SJSA1 (cell line): ENCODE data around the gene SCGB1C2. TPM values are rescaled to one million over a fixed set of nuclear protein-coding genes. Genes with fewer than 3 reads are reported as not detected.
"Not testable (repeated sequence)": the region's sequence is repeated elsewhere in the genome, so short reads cannot be mapped to it uniquely, and the experiment has no call there.

ENCODE experiments used
- DNase-seq, 2 experiments: peaks; one replicate each; pipeline ENCODE4 v3.0.0-alpha.2; 2015 to 2020; ENCODE audit warnings: low spot score in 2 of 2, low read depth in 1 of 2
- H3K27ac ChIP-seq: fragments of 250-450 bp; sonication (Bioruptor Pico); 2 replicates; pipeline ENCODE4 v1.5.1; 2020; ENCODE audit warnings: mild to moderate bottlenecking, moderate library complexity
- H3K27me3 ChIP-seq: fragments of 250-450 bp; sonication (Bioruptor Pico); replicated peaks from 2 replicates; pipeline ENCODE4 v1.5.1; 2020; ENCODE audit warnings: mild to moderate bottlenecking, moderate library complexity
- H3K36me3 ChIP-seq: fragments of 250-450 bp; sonication (Bioruptor Pico); 2 replicates; pipeline ENCODE4 v1.5.1; 2020; ENCODE audit warnings: mild to moderate bottlenecking
- H3K4me1 ChIP-seq: fragments of 250-450 bp; sonication (Bioruptor Pico); replicated peaks from 2 replicates; pipeline ENCODE4 v1.6.1; 2021; ENCODE audit warnings: mild to moderate bottlenecking
- H3K4me3 ChIP-seq: fragments of 250-450 bp; sonication (Bioruptor Pico); 2 replicates; pipeline ENCODE4 v1.5.1; 2020; ENCODE audit warnings: mild to moderate bottlenecking
- H3K9me3 ChIP-seq: fragments of 250-450 bp; sonication (Bioruptor Pico); replicated peaks from 2 replicates; pipeline ENCODE4 v1.5.1; 2020; ENCODE audit warnings: mild to moderate bottlenecking
- total RNA-seq: library from RNA; depleted of rRNA; stranded (reverse); fragments of >200 nt; shearing (Covaris generic); gene quantifications from 2 replicates; pipeline ENCODE4 v1.2.3, GENCODE V29; 2014

Gene SCGB1C2
- total RNA-seq, 1 experiment from 2014 or later, result not detected

GRCh38 chr17:168614-169013 is 31.2 kb downstream of the SCGB1C2 start:
- H3K9me3 ChIP-seq, DNase-seq, H3K4me3 ChIP-seq, H3K36me3 ChIP-seq, H3K27ac ChIP-seq, H3K4me1 ChIP-seq, H3K27me3 ChIP-seq: not testable (repeated sequence)

- H3K36me3 ChIP-seq, result no peaks in the 10 kb centered on the region
- no peak overlapping the region for H3K4me3 ChIP-seq
- no peak overlapping the region for H3K27ac ChIP-seq
- H3K4me1 ChIP-seq, result no peaks in the 10 kb centered on the region
- no peaks in the 10 kb centered on the region for H3K27me3 ChIP-seq
- H3K9me3 ChIP-seq, result no peaks in the 10 kb centered on the region
- DNase-seq, result no peak
Measured at GRCh38 chr17:170130-170670, 32.8 kb downstream of the SCGB1C2 start.

- Histone ChIP-seq H3K27ac (no peak overlapping the region), H3K4me3 (no peak overlapping the region), H3K27me3 (no peaks in the 10 kb centered on the region), H3K4me1 (no peaks in the 10 kb centered on the region), H3K9me3 (no peaks in the 10 kb centered on the region), H3K36me3 (no peaks in the 10 kb centered on the region)
- no peak for DNase-seq
Measured at GRCh38 chr17:171871-172270, 34.5 kb downstream of the SCGB1C2 start.

DNA sequence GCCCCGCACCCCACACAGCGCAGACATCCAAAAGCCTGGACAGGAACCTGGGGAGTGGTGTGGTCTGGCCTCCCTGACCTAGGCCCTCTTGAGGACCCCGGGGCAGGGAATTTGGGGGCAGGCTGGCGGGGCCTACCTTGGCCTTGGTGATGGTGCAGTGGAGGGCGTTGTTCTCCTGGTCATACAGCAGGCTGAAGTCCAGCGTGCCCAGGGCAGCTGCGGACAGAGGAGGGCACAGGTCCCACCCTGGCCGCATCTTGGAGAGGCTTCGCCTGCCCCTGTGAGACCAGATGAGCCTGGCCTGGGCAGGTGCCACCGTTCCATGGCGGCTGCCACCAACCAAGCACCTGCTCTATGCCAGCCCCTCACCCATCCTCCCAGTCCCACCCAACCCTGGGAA is 35.0 kb downstream of the SCGB1C2 start:
- Histone ChIP-seq H3K9me3 (no peaks in the 10 kb centered on the region), H3K4me1 (no peaks in the 10 kb centered on the region), H3K36me3 (no peaks in the 10 kb centered on the region), H3K4me3 (no peak overlapping the region), H3K27ac (no peak overlapping the region), H3K27me3 (no peaks in the 10 kb centered on the region)
- DNase-seq, result no peak

- no peaks in the 10 kb centered on the region for H3K9me3 ChIP-seq
- H3K27me3 ChIP-seq, result peaks cover 5% of the 10 kb centered on the region; the same call in 1 of the 2 replicates
- no peaks in the 10 kb centered on the region for H3K4me1 ChIP-seq
- H3K27ac ChIP-seq, result no peak overlapping the region
- H3K4me3 ChIP-seq, result no peak overlapping the region
- H3K36me3 ChIP-seq, result no peaks in the 10 kb centered on the region
- no peak for DNase-seq
Measured at GRCh38 chr17:173166-173911, 36.0 kb downstream of the SCGB1C2 start.

- peaks cover 38% of the 10 kb centered on the region for H3K27me3 ChIP-seq
Measured at GRCh38 chr17:177155-177554, 39.8 kb downstream of the SCGB1C2 start.

GRCh38 chr17:177762-178161 is 40.4 kb downstream of the SCGB1C2 start:
- no peak overlapping the region for H3K4me3 ChIP-seq
- peaks cover 44% of the 10 kb centered on the region for H3K27me3 ChIP-seq
- H3K4me1 ChIP-seq, result no peaks in the 10 kb centered on the region
- H3K36me3 ChIP-seq, result no peaks in the 10 kb centered on the region
- H3K9me3 ChIP-seq, result no peaks in the 10 kb centered on the region
- no peak overlapping the region for H3K27ac ChIP-seq
- DNase-seq, result no peak

More at GRCh38 chr17:177155-177554, 39.8 kb downstream of the SCGB1C2 start:
- no peaks in the 10 kb centered on the region for H3K4me1 ChIP-seq
- no peak for DNase-seq
- no peaks in the 10 kb centered on the region for H3K9me3 ChIP-seq
- no peak overlapping the region for H3K4me3 ChIP-seq
- H3K27ac ChIP-seq, result no peak overlapping the region
- H3K36me3 ChIP-seq, result no peaks in the 10 kb centered on the region

GRCh38 chr17:178292-179065 is 41.1 kb downstream of the SCGB1C2 start:
- H3K4me3 ChIP-seq, result no peak overlapping the region
- peaks cover 50% of the 10 kb centered on the region for H3K27me3 ChIP-seq
- no peaks in the 10 kb centered on the region for H3K36me3 ChIP-seq
- H3K4me1 ChIP-seq, result no peaks in the 10 kb centered on the region
- no peaks in the 10 kb centered on the region for H3K9me3 ChIP-seq
- no peak overlapping the region for H3K27ac ChIP-seq
- DNase-seq, result no peak

DNA sequence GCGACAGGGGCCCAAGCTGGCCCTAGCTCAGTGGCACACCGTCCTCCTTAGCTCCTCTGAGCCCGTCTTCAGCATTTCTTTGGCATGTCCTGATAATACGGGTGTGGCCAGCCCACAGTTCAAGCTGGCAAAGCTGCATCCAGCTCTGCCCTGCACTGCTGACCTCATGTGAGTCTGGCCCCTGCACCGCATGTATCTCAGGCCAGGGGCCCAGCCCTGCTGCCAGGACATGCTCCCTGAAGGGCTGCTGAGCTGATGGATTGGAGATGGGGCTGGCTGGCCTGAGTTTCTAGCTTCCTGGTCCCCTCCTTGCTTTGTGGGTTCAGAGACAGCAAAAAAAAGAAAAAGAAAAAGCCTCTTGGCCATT is 41.7 kb downstream of the SCGB1C2 start:
- H3K27ac ChIP-seq, result no peak overlapping the region
- H3K27me3 ChIP-seq, result peaks cover 50% of the 10 kb centered on the region
- H3K9me3 ChIP-seq, result no peaks in the 10 kb centered on the region
- H3K4me3 ChIP-seq, result no peak overlapping the region
- DNase-seq, result no peak
- no peaks in the 10 kb centered on the region for H3K4me1 ChIP-seq
- no peaks in the 10 kb centered on the region for H3K36me3 ChIP-seq

GRCh38 chr17:179781-180380 is 42.5 kb downstream of the SCGB1C2 start:
- Histone ChIP-seq H3K4me3 (no peak overlapping the region), H3K4me1 (no peaks in the 10 kb centered on the region), H3K27me3 (peaks cover 50% of the 10 kb centered on the region), H3K9me3 (no peaks in the 10 kb centered on the region), H3K27ac (no peak overlapping the region), H3K36me3 (no peaks in the 10 kb centered on the region)
- no peak for DNase-seq

- Histone ChIP-seq H3K36me3 (no peaks in the 10 kb centered on the region), H3K9me3 (no peaks in the 10 kb centered on the region), H3K27ac (no peak overlapping the region), H3K4me1 (no peaks in the 10 kb centered on the region), H3K27me3 (peaks cover 50% of the 10 kb centered on the region), H3K4me3 (no peak overlapping the region)
- no peak for DNase-seq
Measured at GRCh38 chr17:180381-181244, 43.2 kb downstream of the SCGB1C2 start.

DNA sequence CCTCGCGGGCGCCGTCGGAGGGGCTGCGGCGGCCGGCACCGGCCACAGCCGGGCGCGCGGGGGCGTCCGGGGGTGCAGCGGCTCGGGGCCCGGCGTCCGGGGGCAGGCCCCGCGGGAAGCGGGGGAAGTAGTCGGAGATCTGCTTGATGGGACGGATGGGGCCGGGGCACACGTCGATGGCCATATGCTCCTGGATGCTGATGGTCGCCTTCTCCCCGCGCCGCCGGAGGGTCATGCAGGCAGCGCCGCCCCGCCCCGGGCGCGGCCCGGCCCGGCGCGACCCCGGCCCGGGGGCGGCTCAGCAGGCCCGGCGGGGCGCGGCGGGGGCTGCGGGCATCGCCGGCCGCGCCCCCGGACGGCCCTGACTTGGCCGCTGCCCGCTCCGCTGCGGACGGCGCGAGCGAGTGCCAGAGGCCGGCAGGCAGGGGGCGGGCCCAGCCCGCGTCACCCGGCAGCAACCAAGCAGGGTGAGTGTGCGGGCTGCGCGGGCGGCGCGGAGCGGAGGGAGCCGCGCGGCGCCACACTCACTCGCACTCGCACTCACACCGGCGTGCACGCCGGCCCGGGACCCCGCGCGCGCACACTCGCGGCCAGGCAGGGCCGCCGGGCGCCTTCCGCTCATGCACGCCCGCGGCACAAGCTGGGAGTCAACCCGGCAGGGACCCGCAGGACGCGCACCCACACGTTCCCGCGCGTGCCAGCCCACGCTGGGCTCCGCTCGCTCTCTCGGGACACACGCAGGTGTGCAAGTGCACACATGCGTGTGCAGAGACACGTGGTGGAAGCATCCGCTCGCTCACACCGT is 44.1 kb downstream of the SCGB1C2 start, which contains the start of gene DOC2B:
DOC2B (minus strand) TSS at position 406 of the 805 bp plus-strand sequence; CDS start at position 235, 171 bp downstream.
- DNase-seq, result no peak
- Histone ChIP-seq H3K27me3 (peaks cover 53% of the 10 kb centered on the region), H3K27ac (no peak within 1 kb of the TSS), H3K9me3 (no peaks in the 10 kb centered on the region), H3K36me3 (no peaks in the 10 kb centered on the region), H3K4me3 (no peak within 1 kb of the TSS), H3K4me1 (no peaks in the 10 kb centered on the region)
